ENCODE results near the gene SERPINF2.

The SERPINF2 gene

DNA sequence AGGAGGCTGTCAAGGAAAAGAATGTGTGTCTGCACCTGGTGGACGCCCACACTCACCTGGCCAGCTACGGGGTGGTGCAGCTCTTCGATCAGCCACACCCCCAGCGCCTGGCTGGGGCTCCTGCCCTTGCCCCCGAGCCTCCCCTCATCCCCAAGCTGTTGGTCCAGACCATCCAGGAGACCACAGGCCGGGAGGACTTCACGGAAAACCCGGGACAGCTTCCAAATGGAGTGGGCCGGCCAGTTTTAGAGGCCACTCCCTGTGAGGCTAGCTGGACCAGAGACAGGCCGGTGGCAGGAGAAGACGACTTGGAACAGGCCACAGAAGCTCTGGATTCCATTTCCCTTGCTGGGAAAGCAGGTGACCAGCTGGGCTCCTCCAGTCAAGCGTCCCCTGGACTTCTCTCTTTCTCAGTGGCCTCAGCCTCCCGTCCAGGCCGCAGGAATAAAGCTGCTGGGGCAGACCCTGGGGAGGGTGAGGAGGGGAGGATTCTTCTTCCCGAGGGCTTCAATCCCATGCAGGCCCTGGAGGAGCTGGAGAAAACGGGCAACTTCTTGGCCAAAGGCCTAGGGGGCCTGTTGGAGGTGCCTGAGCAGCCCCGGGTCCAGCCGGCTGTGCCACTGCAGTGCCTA lies 15.9 kb upstream of the SERPINF2 start:
- no peak overlapping the region for H3K9ac ChIP-seq (ENCODE audit: low read depth in 1 of 2, low read length in 2 of 2)
- no peaks in the 10 kb centered on the region for H3K27me3 ChIP-seq (ENCODE audit: control insufficient read depth in 1 of 2, insufficient read depth in 2 of 2, low read length in 2 of 2)
- peaks cover 15 to 28% of the 10 kb centered on the region in 2 donors for H3K4me1 ChIP-seq (ENCODE audit: control insufficient read depth in 1 of 2, insufficient read depth in 2 of 2, low read length in 2 of 2)
- H3K36me3 ChIP-seq (ENCODE audit: control insufficient read depth in 1 of 2, insufficient read depth in 2 of 2, low read length in 2 of 2): peaks cover 4 to 29% of the 10 kb centered on the region in 2 donors
- H3K27ac ChIP-seq (ENCODE audit: low read depth, low read length): no peak overlapping the region
- no peak overlapping the region for H3K4me3 ChIP-seq (ENCODE audit: low read depth in 1 of 2, low read length in 2 of 2)
- no peaks in the 10 kb centered on the region for H3K9me3 ChIP-seq (ENCODE audit: control insufficient read depth in 1 of 2, low read length in 2 of 2)

GRCh38 chr17:1727258-1727789 lies 15.3 kb upstream of the SERPINF2 start:
- peaks cover 15 to 28% of the 10 kb centered on the region in 2 donors for H3K4me1 ChIP-seq (ENCODE audit: control insufficient read depth in 1 of 2, insufficient read depth in 2 of 2, low read length in 2 of 2)

DNA sequence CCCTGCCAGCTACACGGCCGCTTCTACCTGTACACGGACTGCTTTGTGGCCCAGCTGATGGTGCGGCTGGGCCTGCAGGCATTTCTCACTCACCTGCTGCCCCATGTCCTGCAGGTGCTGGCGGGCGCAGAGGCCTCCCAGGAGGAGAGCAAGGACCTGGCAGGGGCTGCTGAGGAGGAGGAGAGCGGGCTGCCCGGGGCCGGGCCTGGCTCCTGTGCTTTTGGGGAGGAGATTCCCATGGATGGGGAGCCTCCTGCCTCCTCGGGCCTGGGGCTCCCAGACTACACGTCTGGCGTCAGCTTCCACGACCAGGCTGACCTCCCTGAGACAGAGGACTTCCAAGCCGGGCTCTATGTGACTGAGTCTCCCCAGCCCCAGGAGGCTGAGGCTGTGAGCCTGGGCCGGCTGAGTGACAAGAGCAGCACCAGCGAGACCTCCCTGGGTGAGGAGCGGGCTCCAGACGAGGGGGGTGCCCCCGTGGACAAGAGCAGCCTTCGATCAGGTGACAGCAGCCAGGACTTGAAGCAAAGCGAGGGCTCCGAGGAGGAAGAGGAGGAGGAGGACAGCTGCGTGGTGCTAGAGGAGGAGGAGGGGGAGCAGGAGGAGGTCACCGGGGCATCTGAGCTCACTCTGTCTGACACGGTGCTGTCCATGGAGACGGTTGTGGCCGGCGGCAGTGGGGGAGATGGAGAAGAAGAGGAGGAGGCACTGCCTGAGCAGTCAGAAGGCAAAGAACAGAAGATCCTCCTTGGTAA lies 14.6 kb upstream of the SERPINF2 start:
- H3K27me3 ChIP-seq (ENCODE audit: control insufficient read depth in 1 of 2, insufficient read depth in 2 of 2, low read length in 2 of 2): no peaks in the 10 kb centered on the region
- no peak overlapping the region for H3K27ac ChIP-seq (ENCODE audit: low read depth, low read length)
- peaks cover 15 to 23% of the 10 kb centered on the region in 2 donors for H3K4me1 ChIP-seq (ENCODE audit: control insufficient read depth in 1 of 2, insufficient read depth in 2 of 2, low read length in 2 of 2)
- no peak overlapping the region for H3K4me3 ChIP-seq (ENCODE audit: low read depth in 1 of 2, low read length in 2 of 2)
- H3K9me3 ChIP-seq (ENCODE audit: control insufficient read depth in 1 of 2, low read length in 2 of 2): no peaks in the 10 kb centered on the region
- H3K36me3 ChIP-seq (ENCODE audit: control insufficient read depth in 1 of 2, insufficient read depth in 2 of 2, low read length in 2 of 2): peaks cover 4 to 31% of the 10 kb centered on the region in 2 donors
- H3K9ac ChIP-seq (ENCODE audit: low read depth in 1 of 2, low read length in 2 of 2): no peak overlapping the region

More at GRCh38 chr17:1727258-1727789, 15.3 kb upstream of the SERPINF2 start:
- Histone ChIP-seq H3K27me3 (ENCODE audit: control insufficient read depth in 1 of 2, insufficient read depth in 2 of 2, low read length in 2 of 2) (no peaks in the 10 kb centered on the region), H3K27ac (ENCODE audit: low read depth, low read length) (no peak overlapping the region), H3K4me3 (ENCODE audit: low read depth in 1 of 2, low read length in 2 of 2) (no peak overlapping the region), H3K9ac (ENCODE audit: low read depth in 1 of 2, low read length in 2 of 2) (no peak overlapping the region), H3K9me3 (ENCODE audit: control insufficient read depth in 1 of 2, low read length in 2 of 2) (no peaks in the 10 kb centered on the region), H3K36me3 (ENCODE audit: control insufficient read depth in 1 of 2, insufficient read depth in 2 of 2, low read length in 2 of 2) (peaks cover 4 to 29% of the 10 kb centered on the region in 2 donors)

GRCh38 chr17:1729966-1730325 lies 12.7 kb upstream of the SERPINF2 start:
- Histone ChIP-seq H3K36me3 (ENCODE audit: control insufficient read depth in 1 of 2, insufficient read depth in 2 of 2, low read length in 2 of 2) (peaks cover 4 to 39% of the 10 kb centered on the region in 2 donors), H3K4me3 (ENCODE audit: low read depth in 1 of 2, low read length in 2 of 2) (no peak overlapping the region), H3K9me3 (ENCODE audit: control insufficient read depth in 1 of 2, low read length in 2 of 2) (no peaks in the 10 kb centered on the region)

DNA sequence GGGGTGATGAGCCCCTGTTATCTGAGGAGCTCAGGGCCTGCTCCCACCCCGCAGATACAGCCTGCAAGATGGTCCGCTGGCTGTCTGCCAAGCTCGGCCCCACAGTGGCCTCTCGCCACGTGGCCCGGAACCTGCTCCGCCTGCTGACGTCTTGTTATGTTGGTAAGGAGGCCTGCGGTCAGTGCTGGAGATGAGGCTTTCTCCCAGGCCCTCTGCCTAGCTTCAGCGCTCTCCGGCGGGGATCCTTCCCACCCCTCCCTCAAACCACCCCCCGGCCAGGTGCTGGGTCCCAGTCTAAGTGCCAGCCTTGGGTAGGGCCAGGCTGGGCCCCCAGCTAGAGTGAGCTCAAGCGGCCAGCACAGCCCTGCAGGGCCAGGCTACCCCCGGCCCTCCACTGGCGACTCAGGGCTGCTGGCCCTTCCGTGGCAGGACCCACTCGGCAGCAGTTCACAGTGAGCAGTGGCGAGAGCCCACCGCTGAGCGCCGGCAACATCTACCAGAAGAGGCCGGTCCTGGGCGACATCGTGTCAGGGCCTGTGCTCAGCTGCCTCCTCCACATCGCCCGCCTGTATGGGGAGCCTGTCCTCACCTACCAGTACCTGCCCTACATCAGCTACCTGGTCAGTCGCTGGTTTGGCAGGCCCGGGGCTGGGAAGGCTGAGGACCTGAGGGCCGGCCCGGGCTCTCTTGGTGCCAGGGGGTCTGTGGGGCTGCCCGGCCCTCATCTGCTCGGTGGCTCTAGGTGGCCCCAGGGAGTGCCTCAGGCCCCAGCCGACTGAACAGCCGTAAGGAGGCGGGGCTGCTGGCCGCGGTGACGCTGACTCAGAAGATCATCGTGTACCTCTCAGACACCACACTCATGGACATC lies 12.1 kb upstream of the SERPINF2 start:
- H3K4me3 ChIP-seq (ENCODE audit: low read depth in 1 of 2, low read length in 2 of 2): no peak overlapping the region
- H3K9ac ChIP-seq (ENCODE audit: low read depth in 1 of 2, low read length in 2 of 2): peak overlapping the region in 1 of 2 donors; percentile 18
- H3K9me3 ChIP-seq (ENCODE audit: control insufficient read depth in 1 of 2, low read length in 2 of 2): no peaks in the 10 kb centered on the region
- no peaks in the 10 kb centered on the region for H3K27me3 ChIP-seq (ENCODE audit: control insufficient read depth in 1 of 2, insufficient read depth in 2 of 2, low read length in 2 of 2)
- H3K27ac ChIP-seq (ENCODE audit: low read depth, low read length): peak overlapping the region; percentile 80
- H3K36me3 ChIP-seq (ENCODE audit: control insufficient read depth in 1 of 2, insufficient read depth in 2 of 2, low read length in 2 of 2): peaks cover 4 to 43% of the 10 kb centered on the region in 2 donors
- H3K4me1 ChIP-seq (ENCODE audit: control insufficient read depth in 1 of 2, insufficient read depth in 2 of 2, low read length in 2 of 2): peaks cover 5 to 11% of the 10 kb centered on the region in 2 donors

More at GRCh38 chr17:1729966-1730325, 12.7 kb upstream of the SERPINF2 start:
- H3K27me3 ChIP-seq (ENCODE audit: control insufficient read depth in 1 of 2, insufficient read depth in 2 of 2, low read length in 2 of 2): no peaks in the 10 kb centered on the region
- peaks cover 9 to 17% of the 10 kb centered on the region in 2 donors for H3K4me1 ChIP-seq (ENCODE audit: control insufficient read depth in 1 of 2, insufficient read depth in 2 of 2, low read length in 2 of 2)
- H3K9ac ChIP-seq (ENCODE audit: low read depth in 1 of 2, low read length in 2 of 2): no peak overlapping the region
- peak overlapping the region; percentile 42 for H3K27ac ChIP-seq (ENCODE audit: low read depth, low read length)

DNA sequence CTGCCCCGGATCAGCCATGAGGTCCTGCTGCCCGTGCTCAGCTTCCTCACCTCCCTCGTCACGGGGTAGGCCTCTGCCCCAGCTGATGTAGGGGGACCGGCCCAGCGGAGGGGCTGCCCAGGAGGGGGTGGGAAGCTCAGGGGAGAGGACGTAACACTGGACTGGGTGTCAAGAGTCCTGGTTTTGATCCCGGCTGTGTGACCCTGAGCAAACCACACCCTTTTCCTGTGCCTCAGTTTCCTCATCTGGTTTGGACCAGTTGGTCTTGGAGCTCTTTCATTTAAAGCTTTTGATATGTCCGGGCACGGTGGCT lies 11.5 kb upstream of the SERPINF2 start:
- H3K9me3 ChIP-seq (ENCODE audit: control insufficient read depth in 1 of 2, low read length in 2 of 2): no peaks in the 10 kb centered on the region
- H3K4me1 ChIP-seq (ENCODE audit: control insufficient read depth in 1 of 2, insufficient read depth in 2 of 2, low read length in 2 of 2): peaks cover under 1 to 7% of the 10 kb centered on the region in 2 donors
- H3K27ac ChIP-seq (ENCODE audit: low read depth, low read length): no peak overlapping the region
- H3K27me3 ChIP-seq (ENCODE audit: control insufficient read depth in 1 of 2, insufficient read depth in 2 of 2, low read length in 2 of 2): no peaks in the 10 kb centered on the region
- H3K36me3 ChIP-seq (ENCODE audit: control insufficient read depth in 1 of 2, insufficient read depth in 2 of 2, low read length in 2 of 2): peaks cover 4 to 45% of the 10 kb centered on the region in 2 donors
- H3K4me3 ChIP-seq (ENCODE audit: low read depth in 1 of 2, low read length in 2 of 2): no peak overlapping the region
- H3K9ac ChIP-seq (ENCODE audit: low read depth in 1 of 2, low read length in 2 of 2): no peak overlapping the region

- peaks cover 0 to 45% of the 10 kb centered on the region in 2 donors for H3K36me3 ChIP-seq (ENCODE audit: control insufficient read depth in 1 of 2, insufficient read depth in 2 of 2, low read length in 2 of 2)
- no peak overlapping the region for H3K27ac ChIP-seq (ENCODE audit: low read depth, low read length)
- no peaks in the 10 kb centered on the region for H3K27me3 ChIP-seq (ENCODE audit: control insufficient read depth in 1 of 2, insufficient read depth in 2 of 2, low read length in 2 of 2)
- no peaks in the 10 kb centered on the region for H3K9me3 ChIP-seq (ENCODE audit: control insufficient read depth in 1 of 2, low read length in 2 of 2)
- peaks cover 11 to 13% of the 10 kb centered on the region in 2 donors for H3K4me1 ChIP-seq (ENCODE audit: control insufficient read depth in 1 of 2, insufficient read depth in 2 of 2, low read length in 2 of 2)
- no peak overlapping the region for H3K9ac ChIP-seq (ENCODE audit: low read depth in 1 of 2, low read length in 2 of 2)
- H3K4me3 ChIP-seq (ENCODE audit: low read depth in 1 of 2, low read length in 2 of 2): no peak overlapping the region
Observed at GRCh38 chr17:1732241-1732832, 10.3 kb upstream of the SERPINF2 start.

- H3K9ac ChIP-seq (ENCODE audit: low read depth in 1 of 2, low read length in 2 of 2): no peak overlapping the region
- H3K36me3 ChIP-seq (ENCODE audit: control insufficient read depth in 1 of 2, insufficient read depth in 2 of 2, low read length in 2 of 2): peaks cover 3 to 45% of the 10 kb centered on the region in 2 donors
- H3K27ac ChIP-seq (ENCODE audit: low read depth, low read length): no peak overlapping the region
Observed at GRCh38 chr17:1732833-1733321, 9.8 kb upstream of the SERPINF2 start.

GRCh38 chr17:1733759-1734158 lies 8.9 kb upstream of the SERPINF2 start:
- Histone ChIP-seq H3K27me3 (ENCODE audit: control insufficient read depth in 1 of 2, insufficient read depth in 2 of 2, low read length in 2 of 2) (no peaks in the 10 kb centered on the region), H3K36me3 (ENCODE audit: control insufficient read depth in 1 of 2, insufficient read depth in 2 of 2, low read length in 2 of 2) (peaks cover 5 to 40% of the 10 kb centered on the region in 2 donors), H3K27ac (ENCODE audit: low read depth, low read length) (no peak overlapping the region), H3K4me1 (ENCODE audit: control insufficient read depth in 1 of 2, insufficient read depth in 2 of 2, low read length in 2 of 2) (peaks cover 11 to 12% of the 10 kb centered on the region in 2 donors), H3K9ac (ENCODE audit: low read depth in 1 of 2, low read length in 2 of 2) (no peak overlapping the region), H3K4me3 (ENCODE audit: low read depth in 1 of 2, low read length in 2 of 2) (no peak overlapping the region), H3K9me3 (ENCODE audit: control insufficient read depth in 1 of 2, low read length in 2 of 2) (no peaks in the 10 kb centered on the region)

More at GRCh38 chr17:1732833-1733321, 9.8 kb upstream of the SERPINF2 start:
- no peaks in the 10 kb centered on the region for H3K27me3 ChIP-seq (ENCODE audit: control insufficient read depth in 1 of 2, insufficient read depth in 2 of 2, low read length in 2 of 2)
- no peak overlapping the region for H3K4me3 ChIP-seq (ENCODE audit: low read depth in 1 of 2, low read length in 2 of 2)
- H3K9me3 ChIP-seq (ENCODE audit: control insufficient read depth in 1 of 2, low read length in 2 of 2): no peaks in the 10 kb centered on the region
- peaks cover 11 to 12% of the 10 kb centered on the region in 2 donors for H3K4me1 ChIP-seq (ENCODE audit: control insufficient read depth in 1 of 2, insufficient read depth in 2 of 2, low read length in 2 of 2)
